Left lung (tissue), 10 donors: Measurements from ENCODE around the gene MRPL58. TPM values are rescaled to one million over a fixed set of nuclear protein-coding genes. Genes with fewer than 3 reads are reported as not detected.
"Not testable (repeated sequence)": the region's sequence is repeated elsewhere in the genome, so short reads cannot be mapped to it uniquely, and the experiment has no call there.

Experiments used
- ATAC-seq: fragments of 200-7000 bp; cut with Tn5 transposase; one replicate; pipeline ENCODE4 v1.9.1; 2020; ENCODE audit warnings: moderate library complexity
- DNase-seq, 4 donors: peaks; one replicate each; pipeline ENCODE4 v3.0.0-alpha.2; 2013 to 2020
- H3K27ac ChIP-seq, 2 donors: fragments of 200-600 bp; sonication (generic) in 1 of 2; one replicate each; pipeline versions ENCODE4 v1.5.0 to v1.8.0; 2020 to 2021
- H3K27me3 ChIP-seq, 2 donors: fragments of 200-600 bp; sonication (generic) in 1 of 2; one replicate each; pipeline versions ENCODE4 v1.5.0 to v1.8.0; 2020 to 2021
- H3K36me3 ChIP-seq, 2 donors: fragments of 200-600 bp; sonication (generic) in 1 of 2; one replicate each; pipeline versions ENCODE4 v1.5.0 to v1.8.0; 2020 to 2021
- H3K4me1 ChIP-seq, 2 donors: fragments of 200-600 bp; one replicate each; pipeline ENCODE4 v1.8.0; 2021
- H3K4me3 ChIP-seq, 2 donors: fragments of 200-600 bp; sonication (generic) in 1 of 2; one replicate each; pipeline versions ENCODE4 v1.5.0 to v1.8.0; 2020 to 2021; ENCODE audit warnings: mild to moderate bottlenecking in 1 of 2
- H3K9me3 ChIP-seq, 2 donors: fragments of 200-600 bp; sonication (generic) in 1 of 2; one replicate each; pipeline versions ENCODE4 v1.5.0 to v1.8.0; 2020 to 2021
- intact Hi-C, 2 donors: fragments of 100-400 bp; cut with DNase I; formaldehyde crosslinking; loops; one replicate each; pipeline versions ENCODE4 v1.11.2 to v1.14.2; 2022
- polyA plus RNA-seq, 6 donors: library from polyadenylated mRNA; unstranded; fragments of 120-200 nt; gene quantifications; one replicate each; pipeline ENCODE4 v1.2.1, GENCODE V29; 2013; ENCODE audit not compliant: insufficient read length in 6 of 6
- total RNA-seq, 2 donors: library from RNA; stranded (reverse); fragmentation: NEBNext Ultra II Directional; extraction: Animal tissue kit (Norgen Biotek cat#: 25700); gene quantifications; one replicate each; pipeline ENCODE4 v1.2.1, GENCODE V29; 2021
- TF ChIP-seq, protein P1 (sequence below), 2 donors: fragments of 200-600 bp; sonication (generic) in 1 of 2; IDR thresholded peaks; one replicate each; pipeline versions ENCODE4 v1.5.0 to v1.8.0; 2021; ENCODE audit warnings: antibody characterized with exemption in 2 of 2
- donor health status: DM: no; HTN: yes; CAD: no.
- donor health status: DM: no; HTN: no; CAD: no.

Gene MRPL58
- total and polyA plus RNA-seq, 8 donors = 18.8 to 32.8 (median 22.6) TPM

DNA sequence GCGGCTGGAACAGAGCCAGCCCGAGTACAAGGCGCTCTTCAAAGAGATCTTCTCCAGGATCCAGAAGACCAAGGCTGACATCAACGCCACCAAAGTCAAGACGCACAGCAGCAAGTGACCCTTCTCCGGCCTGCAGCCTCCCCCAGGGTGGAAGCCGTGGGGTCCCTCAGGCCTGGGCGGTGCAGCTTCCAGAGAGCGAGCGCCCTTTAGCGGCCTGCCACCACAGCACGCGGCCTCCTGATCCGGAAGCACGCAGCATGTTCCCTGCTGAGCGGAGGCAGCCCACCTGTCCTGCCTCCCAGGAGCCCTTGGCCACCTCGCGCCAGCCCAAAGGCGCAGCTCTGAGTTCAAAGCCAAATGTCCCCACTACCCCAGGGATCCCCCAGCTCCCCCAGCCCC, 8.5 kb upstream of the MRPL58 start:
- no peak for DNase-seq
- intact Hi-C loops = no loop called here
- peaks cover 0 to 42% of the 10 kb centered on the region in 2 donors for H3K36me3 ChIP-seq
- H3K9me3 ChIP-seq = no peaks in the 10 kb centered on the region
- H3K27me3 ChIP-seq = no peaks in the 10 kb centered on the region
- TF ChIP-seq, protein P1, sequence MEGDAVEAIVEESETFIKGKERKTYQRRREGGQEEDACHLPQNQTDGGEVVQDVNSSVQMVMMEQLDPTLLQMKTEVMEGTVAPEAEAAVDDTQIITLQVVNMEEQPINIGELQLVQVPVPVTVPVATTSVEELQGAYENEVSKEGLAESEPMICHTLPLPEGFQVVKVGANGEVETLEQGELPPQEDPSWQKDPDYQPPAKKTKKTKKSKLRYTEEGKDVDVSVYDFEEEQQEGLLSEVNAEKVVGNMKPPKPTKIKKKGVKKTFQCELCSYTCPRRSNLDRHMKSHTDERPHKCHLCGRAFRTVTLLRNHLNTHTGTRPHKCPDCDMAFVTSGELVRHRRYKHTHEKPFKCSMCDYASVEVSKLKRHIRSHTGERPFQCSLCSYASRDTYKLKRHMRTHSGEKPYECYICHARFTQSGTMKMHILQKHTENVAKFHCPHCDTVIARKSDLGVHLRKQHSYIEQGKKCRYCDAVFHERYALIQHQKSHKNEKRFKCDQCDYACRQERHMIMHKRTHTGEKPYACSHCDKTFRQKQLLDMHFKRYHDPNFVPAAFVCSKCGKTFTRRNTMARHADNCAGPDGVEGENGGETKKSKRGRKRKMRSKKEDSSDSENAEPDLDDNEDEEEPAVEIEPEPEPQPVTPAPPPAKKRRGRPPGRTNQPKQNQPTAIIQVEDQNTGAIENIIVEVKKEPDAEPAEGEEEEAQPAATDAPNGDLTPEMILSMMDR (IDR thresholded peaks at IDR 0.05) = no peak
- H3K4me1 ChIP-seq = no peaks in the 10 kb centered on the region
- H3K27ac ChIP-seq = no peak overlapping the region
- ATAC-seq = no peak
- no peak overlapping the region for H3K4me3 ChIP-seq

DNA sequence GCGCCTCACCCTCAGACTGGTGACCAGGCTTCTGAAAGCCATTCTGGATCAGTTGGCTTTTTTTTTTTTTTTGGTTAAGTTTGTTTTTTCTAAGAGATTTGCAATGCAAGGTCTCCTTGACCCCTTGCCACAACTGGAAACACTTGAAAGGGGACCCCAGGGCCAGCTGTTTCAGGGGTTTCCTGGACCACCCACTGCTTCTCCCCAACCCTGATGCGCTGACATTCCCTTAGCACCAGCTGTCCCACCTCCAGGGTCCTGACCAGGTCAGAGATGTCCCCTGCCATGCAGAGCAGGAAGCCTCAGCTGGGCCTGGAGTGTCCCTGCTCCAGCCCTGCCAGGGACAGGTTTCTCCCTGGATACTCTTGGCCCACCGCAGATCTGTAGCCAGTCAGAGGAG, 8.1 kb upstream of the MRPL58 start:
- intact Hi-C loops = no loop called here
- Histone ChIP-seq H3K9me3 (no peaks in the 10 kb centered on the region), H3K4me1 (no peaks in the 10 kb centered on the region), H3K27ac (no peak overlapping the region), H3K36me3 (peaks cover 0 to 42% of the 10 kb centered on the region in 2 donors), H3K4me3 (no peak overlapping the region), H3K27me3 (no peaks in the 10 kb centered on the region)
- ATAC-seq (no peak), DNase-seq (no peak)
- TF ChIP-seq, protein P1 (IDR thresholded peaks at IDR 0.05) = no peak

DNA sequence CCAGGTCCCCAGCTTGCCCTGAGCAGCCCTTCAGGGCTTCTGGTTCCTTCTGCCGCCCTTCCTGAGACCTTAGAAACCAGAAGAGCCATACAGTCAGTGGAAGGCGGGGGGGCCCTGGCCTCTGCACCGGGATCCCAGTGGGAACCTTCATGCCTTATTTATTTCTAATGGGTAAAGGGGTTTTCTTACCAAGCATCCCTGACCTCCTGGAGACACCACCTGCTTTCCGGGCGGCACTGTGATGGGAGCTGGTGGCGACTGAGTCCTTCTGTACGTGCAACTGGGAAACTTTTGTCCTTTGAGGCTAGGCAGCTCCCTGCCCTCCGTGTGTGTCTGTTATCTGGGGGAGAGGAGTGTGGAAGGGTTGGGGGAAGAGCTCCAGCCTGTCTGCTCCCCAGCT, 7.2 kb upstream of the MRPL58 start:
- Histone ChIP-seq H3K27ac (no peak overlapping the region), H3K4me1 (no peaks in the 10 kb centered on the region), H3K36me3 (peaks cover 0 to 42% of the 10 kb centered on the region in 2 donors), H3K9me3 (no peaks in the 10 kb centered on the region), H3K27me3 (no peaks in the 10 kb centered on the region), H3K4me3 (no peak overlapping the region)
- TF ChIP-seq, protein P1 (IDR thresholded peaks at IDR 0.05) = no peak
- intact Hi-C loops = no loop called here
- ATAC-seq (no peak), DNase-seq (no peak)

DNA sequence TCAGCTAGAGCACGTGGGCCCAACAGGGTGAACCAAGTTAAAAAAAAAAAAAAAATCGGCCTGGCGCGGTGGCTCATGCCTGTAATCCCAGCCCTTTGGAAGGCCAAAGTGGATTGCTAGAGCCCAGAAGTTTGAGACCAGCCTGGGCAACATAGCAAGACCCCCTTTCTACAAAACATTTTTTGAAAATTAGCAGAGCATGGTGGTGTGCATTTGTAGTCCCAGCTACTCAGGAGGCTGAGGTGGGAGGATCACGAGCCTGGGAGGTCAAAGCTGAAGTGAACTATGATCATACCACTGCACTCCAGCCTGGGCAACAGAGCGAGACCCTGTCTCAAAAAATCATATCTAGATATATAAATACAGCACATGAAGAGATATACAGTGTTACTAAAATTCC, 6.4 kb upstream of the MRPL58 start:
- H3K4me1 ChIP-seq, H3K27me3 ChIP-seq, H3K27ac ChIP-seq, H3K4me3 ChIP-seq, ATAC-seq, H3K9me3 ChIP-seq, DNase-seq, intact Hi-C loops: not testable (repeated sequence)
- peaks cover 0 to 41% of the 10 kb centered on the region in 2 donors for H3K36me3 ChIP-seq

DNA sequence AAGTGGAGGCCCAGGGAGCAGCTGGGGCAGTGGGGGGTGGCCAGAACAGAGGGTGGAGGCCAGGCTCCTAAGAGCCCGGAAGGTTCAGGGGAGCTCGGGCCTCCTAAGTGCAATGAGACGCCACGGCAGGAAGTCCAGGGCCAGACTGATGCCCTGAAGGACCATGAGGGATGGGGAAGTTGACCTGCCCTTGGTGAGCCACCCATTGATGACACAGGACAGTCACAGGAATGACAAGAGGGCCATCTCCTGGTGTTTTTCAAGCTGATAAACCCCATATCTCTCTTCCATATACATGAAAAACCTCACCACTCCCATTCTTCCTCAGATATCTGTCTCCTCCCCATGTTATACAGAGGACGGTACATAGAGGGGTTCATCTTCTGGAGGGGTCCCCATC, 5.8 kb upstream of the MRPL58 start:
- ATAC-seq (no peak), DNase-seq (no peak)
- Histone ChIP-seq H3K36me3 (peaks cover 0 to 35% of the 10 kb centered on the region in 2 donors), H3K4me3 (no peak overlapping the region), H3K9me3 (no peaks in the 10 kb centered on the region), H3K27ac (no peak overlapping the region), H3K27me3 (no peaks in the 10 kb centered on the region), H3K4me1 (no peaks in the 10 kb centered on the region)
- TF ChIP-seq, protein P1 (IDR thresholded peaks at IDR 0.05) = no peak
- intact Hi-C loops = no loop called here

DNA sequence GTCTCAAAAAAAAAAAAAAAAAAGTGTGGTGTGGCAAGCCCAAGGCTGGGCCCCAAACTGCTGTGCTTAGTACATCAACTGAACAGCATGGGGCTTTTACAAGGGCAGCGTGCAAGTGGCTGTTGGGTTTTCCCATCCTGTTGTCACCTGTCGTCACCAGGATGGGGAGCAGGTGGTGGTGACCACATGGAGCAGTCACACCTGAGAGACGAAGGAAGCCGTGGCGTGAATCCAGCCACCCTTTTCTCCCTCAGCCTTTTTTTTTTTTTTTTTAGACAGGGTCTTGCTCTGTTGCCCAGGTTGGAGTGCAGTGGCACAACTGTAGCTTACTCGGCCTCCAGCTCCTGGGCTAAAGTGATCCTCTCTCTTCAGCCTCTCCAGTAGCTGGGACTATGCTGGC, 4.1 kb upstream of the MRPL58 start:
- peaks cover 3 to 10% of the 10 kb centered on the region in 2 donors for H3K4me1 ChIP-seq
- no peak overlapping the region for H3K4me3 ChIP-seq
- no peaks in the 10 kb centered on the region for H3K27me3 ChIP-seq
- intact Hi-C loops = no loop called here
- H3K36me3 ChIP-seq = peaks cover 0 to 18% of the 10 kb centered on the region in 2 donors
- ATAC-seq (no peak), DNase-seq (no peak)
- TF ChIP-seq, protein P1 (IDR thresholded peaks at IDR 0.05) = no peak
- no peaks in the 10 kb centered on the region for H3K9me3 ChIP-seq
- no peak overlapping the region for H3K27ac ChIP-seq
